ENCODE measurements around the gene AGAP1.

- TF ChIP-seq CTCF (IDR thresholded peaks at IDR 0.05; ENCODE audit: insufficient read depth, low read depth, low read length) = no peak
- TF ChIP-seq EZH2 (IDR thresholded peaks at IDR 0.05; ENCODE audit: insufficient read depth, low read length) = no peak
Measured at GRCh38 chr2:235570256-235570655, 76.4 kb downstream of the AGAP1 start.
